Hepatocyte (in vitro differentiated cells): ENCODE data around the gene CHD5. TPM values are rescaled to one million over a fixed set of nuclear protein-coding genes. Genes with fewer than 3 reads are reported as not detected.

Experiments used
- DNase-seq: peaks from one replicate; pipeline ENCODE4 v3.0.0-alpha.2; 2016; ENCODE audit warnings: low spot score
- H2AFZ ChIP-seq: fragments of 200-600 bp; sonication (generic); 2 replicates; pipeline ENCODE4 v1.6.0; 2016; ENCODE audit warnings: antibody characterized with exemption, mild to moderate bottlenecking
- H3K27ac ChIP-seq: fragments of 200-600 bp; sonication (generic); 2 replicates; pipeline ENCODE4 v1.5.1; 2016; ENCODE audit warnings: mild to moderate bottlenecking
- H3K27me3 ChIP-seq: fragments of 200-600 bp; sonication (generic); 2 replicates; pipeline ENCODE4 v1.6.1; 2016
- H3K36me3 ChIP-seq: fragments of 200-600 bp; sonication (generic); replicated peaks from 2 replicates; pipeline ENCODE4 v1.5.1; 2016; ENCODE audit warnings: low read depth; ENCODE audit not compliant: insufficient read depth
- H3K4me1 ChIP-seq: fragments of 200-600 bp; sonication (generic); 2 replicates; pipeline ENCODE4 v1.5.1; 2016; ENCODE audit warnings: mild to moderate bottlenecking, moderate library complexity; ENCODE audit not compliant: insufficient read depth
- H3K4me2 ChIP-seq: fragments of 200-600 bp; sonication (generic); 2 replicates; pipeline ENCODE4 v1.6.0; 2016
- H3K4me3 ChIP-seq: fragments of 200-600 bp; sonication (generic); 2 replicates; pipeline ENCODE4 v1.5.1; 2016; ENCODE audit warnings: mild to moderate bottlenecking
- H3K79me2 ChIP-seq: fragments of 200-600 bp; sonication (generic); 2 replicates; pipeline ENCODE4 v1.6.0; 2017; ENCODE audit warnings: mild to moderate bottlenecking
- H3K9me2 ChIP-seq: fragments of 200-600 bp; sonication (generic); replicated peaks from 2 replicates; pipeline ENCODE4 v1.6.0; 2017; ENCODE audit warnings: mild to moderate bottlenecking; ENCODE audit not compliant: insufficient read depth
- H3K9me3 ChIP-seq: fragments of 200-600 bp; sonication (generic); 2 replicates; pipeline ENCODE4 v1.5.1; 2016; ENCODE audit warnings: low read depth, mild to moderate bottlenecking
- H4K20me1 ChIP-seq: fragments of 200-600 bp; sonication (generic); 2 replicates; pipeline ENCODE4 v1.6.0; 2016; ENCODE audit warnings: mild to moderate bottlenecking; ENCODE audit not compliant: insufficient read depth, poor library complexity, severe bottlenecking
- CTCF ChIP-seq: fragments of 200-600 bp; sonication (generic); IDR thresholded peaks from 2 replicates; pipeline ENCODE4 v1.5.1; 2016; ENCODE audit warnings: antibody characterized with exemption, mild to moderate bottlenecking; ENCODE audit not compliant: poor library complexity
- EZH2 ChIP-seq: fragments of 200-600 bp; sonication (generic); IDR thresholded peaks from 2 replicates; pipeline ENCODE4 v1.6.1; 2016; ENCODE audit warnings: antibody characterized with exemption, mild to moderate bottlenecking, borderline replicate concordance
- EZH2phosphoT487 ChIP-seq: fragments of 200-600 bp; sonication (generic); IDR thresholded peaks from one replicate; pipeline ENCODE4 v1.6.1; 2018; ENCODE audit warnings: antibody characterized with exemption, mild to moderate bottlenecking, low read depth, moderate library complexity; ENCODE audit not compliant: unreplicated experiment, severe bottlenecking
- WGBS: methylation state at CpG from one replicate; pipeline ENCODE4 v1.1.6; 2016; ENCODE audit warnings: low lambda C conversion rate; ENCODE audit errors: missing lambda C conversion rate; 5-methylcytosine and 5-hydroxymethylcytosine counted together
- polyA plus RNA-seq: library from polyadenylated mRNA; unstranded; fragments of >200 nt; fragmentation: Nextera tagmentation; extraction: Ambion mirVana; gene quantifications from 2 replicates; pipeline ENCODE4 v1.2.1, GENCODE V29; 2016
- total RNA-seq: library from RNA; depleted of rRNA; stranded (reverse); fragments of >200 nt; gene quantifications from 2 replicates; pipeline ENCODE4 v1.2.3, GENCODE V29; 2014

Gene CHD5
- total and polyA plus RNA-seq, 2 experiments from 2014 or later = 0.13 TPM; not detected in 1

DNA sequence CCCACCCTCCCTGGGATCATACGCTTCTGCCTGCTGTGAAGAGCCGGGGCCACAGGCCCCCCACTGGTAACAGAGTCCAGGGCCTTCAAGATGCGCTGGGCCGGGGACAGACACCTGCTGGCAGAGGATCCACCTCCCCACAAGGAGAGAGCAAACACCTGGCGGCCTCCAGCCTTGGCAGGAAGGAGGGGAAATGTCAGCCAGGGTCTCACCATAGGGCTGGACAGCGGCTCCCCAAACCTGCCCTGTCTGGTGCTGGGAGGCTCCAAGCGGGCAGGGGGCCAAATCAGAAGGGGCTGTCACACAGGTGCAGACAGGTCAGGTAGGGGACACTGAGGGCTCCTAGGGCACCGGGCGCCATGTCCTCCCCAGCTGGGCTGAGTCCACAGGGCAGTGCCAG lies 75.5 kb downstream of the CHD5 start:
- Histone ChIP-seq H3K27ac (no peak overlapping the region), H3K4me2 (no peak overlapping the region), H4K20me1 (no peaks in the 10 kb centered on the region), H3K9me2 (no peaks in the 10 kb centered on the region), H2AFZ (no peak overlapping the region), H3K36me3 (no peaks in the 10 kb centered on the region), H3K27me3 (peaks cover 1% of the 10 kb centered on the region), H3K4me3 (no peak overlapping the region), H3K79me2 (no peaks in the 10 kb centered on the region), H3K9me3 (no peaks in the 10 kb centered on the region), H3K4me1 (no peaks in the 10 kb centered on the region)
- no peak for TF ChIP-seq CTCF
- TF ChIP-seq EZH2 = no peak
- no peak for TF ChIP-seq EZH2phosphoT487
- DNase-seq = no peak
- 89% methylated on average over 7 of the region's 9 CpGs for WGBS

DNA sequence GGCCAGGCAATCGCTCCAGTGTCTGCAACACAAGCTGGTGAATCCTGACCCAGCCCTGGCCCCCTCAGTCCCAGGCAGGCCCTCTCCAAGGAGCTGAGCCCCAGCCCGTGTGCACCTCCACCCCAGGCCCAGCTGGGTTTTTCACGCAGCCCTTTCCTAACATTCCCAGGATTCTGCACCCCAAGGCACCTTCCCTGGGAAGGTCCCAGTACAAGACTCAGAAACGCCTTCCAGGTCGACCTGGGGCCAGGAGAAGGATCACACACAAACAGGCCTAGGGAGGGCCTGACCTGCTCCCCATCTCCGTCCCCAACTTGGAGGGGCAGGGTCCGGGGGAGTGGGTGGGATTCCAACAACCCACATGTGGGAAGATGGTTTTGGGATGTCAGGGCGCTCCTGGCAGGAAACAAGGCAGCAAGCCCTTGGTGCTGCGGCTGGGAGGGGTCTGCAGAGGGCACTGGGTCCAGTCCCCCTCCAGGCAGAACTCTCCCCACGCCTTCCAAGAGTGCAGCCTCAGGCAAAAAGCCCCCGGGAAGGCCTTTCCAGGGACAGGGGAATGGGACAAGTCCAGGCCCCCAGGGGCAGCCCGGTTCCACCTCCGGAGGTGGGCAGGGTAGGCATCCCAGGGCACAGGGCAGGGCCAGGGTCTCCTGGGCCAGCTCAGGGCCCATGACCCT lies 76.1 kb downstream of the CHD5 start:
- Histone ChIP-seq H3K36me3 (no peaks in the 10 kb centered on the region), H4K20me1 (no peaks in the 10 kb centered on the region), H3K79me2 (no peaks in the 10 kb centered on the region), H3K27me3 (no peaks in the 10 kb centered on the region), H3K9me2 (no peaks in the 10 kb centered on the region), H3K9me3 (no peaks in the 10 kb centered on the region), H2AFZ (no peak overlapping the region), H3K27ac (no peak overlapping the region), H3K4me2 (no peak overlapping the region), H3K4me1 (no peaks in the 10 kb centered on the region), H3K4me3 (no peak overlapping the region)
- DNase-seq = no peak
- WGBS = 81% methylated on average over 12 of the region's 13 CpGs
- no peak for TF ChIP-seq CTCF
- no peak for TF ChIP-seq EZH2phosphoT487
- no peak for TF ChIP-seq EZH2

- no peak overlapping the region for H3K4me2 ChIP-seq
- H3K79me2 ChIP-seq = no peaks in the 10 kb centered on the region
- H3K27me3 ChIP-seq = no peaks in the 10 kb centered on the region
- no peaks in the 10 kb centered on the region for H3K4me1 ChIP-seq
- no peak for DNase-seq
- no peak overlapping the region for H2AFZ ChIP-seq
- H3K36me3 ChIP-seq = no peaks in the 10 kb centered on the region
- no peaks in the 10 kb centered on the region for H3K9me2 ChIP-seq
- no peak overlapping the region for H3K27ac ChIP-seq
- H4K20me1 ChIP-seq = no peaks in the 10 kb centered on the region
- no peaks in the 10 kb centered on the region for H3K9me3 ChIP-seq
- 88% methylated on average over 22 of the region's 22 CpGs for WGBS
- TF ChIP-seq EZH2 = no peak
- H3K4me3 ChIP-seq = no peak overlapping the region
Measured at GRCh38 chr1:6103111-6103853, 76.8 kb downstream of the CHD5 start.

DNA sequence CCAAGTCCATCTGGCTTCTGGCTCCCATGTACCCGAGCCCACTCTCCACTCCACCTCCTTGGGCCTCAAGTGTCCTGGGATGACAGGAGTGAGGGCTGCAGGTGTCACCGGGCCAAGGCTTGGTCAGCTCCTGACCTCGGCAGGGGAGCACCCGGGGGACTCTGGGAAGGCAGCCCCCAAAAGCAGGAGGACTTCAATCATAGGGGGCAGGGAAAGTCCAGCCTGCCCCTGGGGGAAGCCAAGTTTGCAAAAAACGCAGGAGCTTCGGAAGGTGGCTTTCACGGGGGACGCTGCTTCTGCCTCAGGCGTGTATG lies 77.6 kb downstream of the CHD5 start:
- no peak for DNase-seq
- no peaks in the 10 kb centered on the region for H4K20me1 ChIP-seq
- no peak overlapping the region for H3K4me2 ChIP-seq
- H3K9me2 ChIP-seq = no peaks in the 10 kb centered on the region
- TF ChIP-seq CTCF (no peak), EZH2phosphoT487 (no peak), EZH2 (no peak)
- no peak overlapping the region for H3K4me3 ChIP-seq
- H3K9me3 ChIP-seq = no peaks in the 10 kb centered on the region
- no peaks in the 10 kb centered on the region for H3K36me3 ChIP-seq
- H3K79me2 ChIP-seq = no peaks in the 10 kb centered on the region
- 89% methylated on average over 9 of the region's 9 CpGs for WGBS
- H3K4me1 ChIP-seq = no peaks in the 10 kb centered on the region
- no peak overlapping the region for H2AFZ ChIP-seq
- no peaks in the 10 kb centered on the region for H3K27me3 ChIP-seq
- H3K27ac ChIP-seq = no peak overlapping the region
